GM19455 (cell line): Measurements from ENCODE around the gene CCR2.
"Not testable (repeated sequence)": the region's sequence is repeated elsewhere in the genome, so short reads cannot be mapped to it uniquely, and the experiment has no call there.

Experiments used
- ATAC-seq: cut with Tn5 transposase; IDR thresholded peaks from one replicate; pipeline ENCODE4 v1.9.1; 2021; ENCODE audit not compliant: unreplicated experiment

CCR2 gene

DNA sequence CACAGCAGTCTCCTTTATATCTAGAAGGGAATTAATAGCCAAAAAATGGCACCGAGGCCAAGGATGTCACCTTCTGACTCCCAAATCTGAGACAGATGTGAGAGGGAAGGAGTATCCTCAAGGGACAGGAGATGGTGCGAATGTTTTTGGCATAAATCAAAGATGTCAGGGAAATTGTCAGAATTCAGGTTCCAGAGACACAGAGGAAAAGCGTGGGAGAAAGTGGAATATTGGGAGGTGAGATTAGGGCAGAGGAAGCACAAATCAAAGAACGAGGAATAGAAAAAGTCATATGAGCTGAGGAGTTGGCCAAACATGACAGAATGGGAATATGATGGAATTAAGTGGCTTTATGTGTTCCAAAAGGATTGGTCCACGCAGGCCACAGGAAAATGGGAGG, 46.9 kb downstream of the CCR2 start:
- no peak for ATAC-seq

DNA sequence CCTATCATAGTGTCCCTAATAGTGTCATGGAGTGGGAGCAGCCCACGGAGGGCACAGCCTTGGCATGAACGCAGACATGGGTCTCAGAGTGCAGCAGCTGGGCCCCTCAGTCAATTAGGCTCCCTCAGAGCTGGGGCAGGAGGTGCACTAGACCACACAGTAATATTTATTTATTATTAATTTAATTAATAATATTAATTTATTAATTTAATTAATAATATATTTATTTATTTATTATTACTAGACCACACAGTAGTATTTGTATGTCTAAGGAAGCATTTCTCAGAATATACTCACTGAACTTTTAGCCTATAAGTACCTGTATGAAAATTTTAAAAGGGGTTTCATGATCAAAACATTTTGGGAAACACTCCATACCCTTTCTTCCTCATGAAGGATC, 47.7 kb downstream of the CCR2 start:
- ATAC-seq, result no peak

DNA sequence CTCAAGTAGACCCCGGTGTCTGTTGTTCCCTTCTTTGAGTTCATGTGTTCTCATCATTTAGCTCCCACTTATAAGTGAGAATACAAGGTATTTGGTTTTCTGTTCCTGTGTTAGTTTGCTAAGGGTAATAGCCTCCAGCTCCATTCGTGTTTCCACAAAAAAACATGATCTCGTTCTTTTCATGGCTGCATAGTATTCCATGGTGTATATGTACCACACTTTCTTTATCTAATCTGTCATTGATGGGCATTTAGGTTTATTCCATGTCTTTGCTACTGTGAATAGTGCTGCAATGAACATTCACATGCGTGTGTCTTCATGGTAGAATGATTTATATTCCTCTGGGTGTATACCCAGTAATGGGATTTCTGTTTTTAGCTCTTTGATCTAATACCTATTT, 49.0 kb downstream of the CCR2 start:
- not testable (repeated sequence) for ATAC-seq

DNA sequence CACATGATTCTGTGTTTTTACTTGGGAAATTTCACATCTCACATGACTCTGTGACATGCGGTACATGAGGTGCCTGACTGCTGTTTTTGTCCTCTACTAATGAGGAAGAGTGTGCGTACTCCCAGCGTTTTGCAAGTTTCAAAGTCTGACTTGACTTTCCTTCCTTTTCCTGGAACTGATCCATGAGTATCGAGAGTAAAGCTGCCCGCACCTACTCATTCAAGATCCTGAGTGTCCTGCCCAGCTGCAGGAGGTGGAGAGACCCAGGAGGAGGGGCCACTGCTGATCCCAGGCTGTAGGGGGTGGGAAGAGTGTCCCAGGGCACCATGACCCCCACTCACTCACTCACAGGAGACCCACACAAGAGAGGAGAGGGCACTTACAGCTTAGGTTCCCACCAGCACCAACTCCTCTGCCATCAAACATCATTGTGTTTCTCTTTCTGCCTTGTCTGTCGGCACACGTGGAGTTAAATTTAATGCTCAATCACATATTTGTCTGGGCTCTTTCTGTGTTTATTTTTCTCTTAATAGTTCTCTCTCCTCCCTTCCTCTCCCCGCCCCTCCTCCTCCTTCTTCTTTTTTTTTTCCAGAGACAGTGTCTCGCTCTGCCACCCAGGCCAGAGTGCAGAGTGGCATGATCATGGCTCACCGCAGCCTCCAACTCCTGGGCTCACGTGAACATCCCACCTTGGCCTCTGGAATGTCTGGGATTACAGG, 51.5 kb downstream of the CCR2 start:
- no peak for ATAC-seq

DNA sequence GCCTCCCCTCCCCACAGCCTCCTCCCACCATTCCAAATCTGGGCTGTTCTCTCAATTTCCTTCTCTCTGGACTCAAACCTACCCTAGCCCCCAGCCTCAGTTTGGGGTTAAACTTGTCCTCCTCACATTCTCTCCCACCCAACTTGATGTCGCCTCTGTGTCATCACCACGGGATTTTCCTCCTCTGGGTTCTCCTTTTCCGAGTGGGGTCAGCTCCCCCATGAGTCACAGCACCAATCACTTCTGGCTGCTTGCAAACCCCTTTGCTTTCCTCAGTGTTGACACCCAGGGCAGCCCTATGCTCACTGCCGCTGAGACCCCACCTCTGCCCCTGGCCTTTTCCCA, 52.5 kb downstream of the CCR2 start:
- no peak for ATAC-seq

DNA sequence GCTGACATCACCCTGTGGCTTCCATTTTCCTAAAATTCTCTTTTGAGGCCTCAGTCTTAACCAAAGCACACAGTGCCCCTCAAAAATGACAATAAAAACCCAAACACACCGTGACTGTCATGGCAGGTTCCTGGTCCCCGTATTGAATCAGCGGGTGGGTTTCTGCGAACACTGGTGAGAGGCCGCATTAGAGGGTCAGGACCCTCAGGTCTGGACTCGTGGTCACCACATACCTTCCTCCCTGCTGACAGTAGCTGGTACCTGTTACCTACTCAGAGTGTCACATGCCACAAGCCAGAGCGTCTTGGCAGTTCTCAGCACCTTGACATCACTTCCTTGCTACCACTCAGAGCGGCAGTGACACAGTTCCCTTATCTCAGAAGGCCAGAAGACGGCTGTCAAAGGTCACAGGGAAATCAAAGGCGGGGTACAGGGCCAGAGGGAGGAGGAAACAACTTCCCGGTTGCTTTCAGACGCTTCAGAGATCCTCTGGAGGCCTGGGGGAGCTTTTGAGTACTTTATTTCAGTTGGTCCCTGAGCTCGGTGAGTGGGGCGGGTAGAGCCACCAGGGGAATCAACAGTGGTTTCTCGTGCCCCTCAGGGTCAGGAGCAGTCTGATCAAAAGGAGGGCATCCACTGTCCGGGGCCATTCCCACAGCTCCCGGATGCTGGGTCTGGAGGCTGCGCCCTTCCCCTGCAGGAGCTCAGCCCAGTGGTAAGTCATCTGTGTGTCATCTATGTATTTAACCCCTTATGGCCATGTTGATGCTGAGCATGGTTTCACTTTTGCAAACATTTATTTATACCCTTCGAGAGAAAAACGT, 53.1 kb downstream of the CCR2 start, which contains the start of the genes CCR5AS and CCRL2:
CCR5AS (minus strand) TSS at position 279 of the 824 bp plus-strand sequence.
CCRL2 (plus strand) TSS at position 472 of the 824 bp plus-strand sequence. CDS start 821 bp downstream, outside the sequence.
- no peak for ATAC-seq

DNA sequence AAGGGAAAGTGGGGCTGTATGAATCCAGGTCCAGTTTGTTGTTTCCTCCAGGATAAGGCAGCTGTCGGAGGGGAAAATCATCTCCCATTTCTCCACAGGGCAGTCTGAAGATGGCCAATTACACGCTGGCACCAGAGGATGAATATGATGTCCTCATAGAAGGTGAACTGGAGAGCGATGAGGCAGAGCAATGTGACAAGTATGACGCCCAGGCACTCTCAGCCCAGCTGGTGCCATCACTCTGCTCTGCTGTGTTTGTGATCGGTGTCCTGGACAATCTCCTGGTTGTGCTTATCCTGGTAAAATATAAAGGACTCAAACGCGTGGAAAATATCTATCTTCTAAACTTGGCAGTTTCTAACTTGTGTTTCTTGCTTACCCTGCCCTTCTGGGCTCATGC, 54.1 kb downstream of the CCR2 start:
- ATAC-seq, result no peak

DNA sequence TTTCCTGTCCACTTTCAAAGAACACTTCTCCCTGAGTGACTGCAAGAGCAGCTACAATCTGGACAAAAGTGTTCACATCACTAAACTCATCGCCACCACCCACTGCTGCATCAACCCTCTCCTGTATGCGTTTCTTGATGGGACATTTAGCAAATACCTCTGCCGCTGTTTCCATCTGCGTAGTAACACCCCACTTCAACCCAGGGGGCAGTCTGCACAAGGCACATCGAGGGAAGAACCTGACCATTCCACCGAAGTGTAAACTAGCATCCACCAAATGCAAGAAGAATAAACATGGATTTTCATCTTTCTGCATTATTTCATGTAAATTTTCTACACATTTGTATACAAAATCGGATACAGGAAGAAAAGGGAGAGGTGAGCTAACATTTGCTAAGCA, 54.9 kb downstream of the CCR2 start:
- no peak for ATAC-seq

DNA sequence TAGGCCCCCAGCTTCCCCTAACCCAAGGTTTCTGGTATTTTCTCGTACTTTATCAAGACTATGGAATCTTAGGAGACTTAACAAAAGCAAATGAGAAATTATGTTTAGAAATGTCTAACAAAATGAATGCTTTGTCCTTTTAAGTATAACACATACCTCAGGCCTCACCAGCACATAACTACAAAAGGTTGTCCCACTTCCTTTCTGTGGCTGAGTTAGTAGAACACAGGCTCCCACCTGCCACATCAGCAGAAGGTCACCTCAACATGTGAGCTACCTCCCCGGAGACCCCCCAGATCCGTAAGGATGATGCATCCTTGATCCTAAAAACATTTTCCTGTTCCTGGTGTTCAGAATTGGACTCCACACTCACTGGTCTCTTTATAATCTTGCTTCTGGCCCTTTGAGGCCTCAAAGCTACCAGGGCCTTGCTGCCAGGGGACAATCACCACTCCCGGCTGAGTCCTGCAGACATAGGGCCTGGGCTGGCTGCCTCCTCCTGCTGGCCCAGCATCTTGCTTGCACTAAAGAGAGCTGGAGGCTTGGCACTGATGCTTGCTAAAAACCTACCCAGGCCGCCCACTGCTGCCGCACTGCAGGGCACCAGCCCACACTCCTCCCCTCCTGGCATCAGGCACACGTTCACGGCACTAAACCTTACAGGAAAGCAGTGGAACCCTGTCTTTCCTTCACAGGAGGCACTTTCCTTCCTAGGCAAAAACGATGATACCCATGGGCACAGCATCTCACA, 56.0 kb downstream of the CCR2 start:
- ATAC-seq, result no peak
